Measurements from ENCODE around the gene IL12RB1. TPM values are rescaled to one million over a fixed set of nuclear protein-coding genes. Genes with fewer than 3 reads are reported as not detected.
A peak's percentile ranks its signal among the peaks of the same experiment; 100 is the strongest.
"Not testable (repeated sequence)": the region's sequence is repeated elsewhere in the genome, so short reads cannot be mapped to it uniquely, and the experiment has no call there.

IL12RB1 gene
- total RNA-seq, 2 donors from 2014 or later: 56.7 to 71.1 TPM

DNA sequence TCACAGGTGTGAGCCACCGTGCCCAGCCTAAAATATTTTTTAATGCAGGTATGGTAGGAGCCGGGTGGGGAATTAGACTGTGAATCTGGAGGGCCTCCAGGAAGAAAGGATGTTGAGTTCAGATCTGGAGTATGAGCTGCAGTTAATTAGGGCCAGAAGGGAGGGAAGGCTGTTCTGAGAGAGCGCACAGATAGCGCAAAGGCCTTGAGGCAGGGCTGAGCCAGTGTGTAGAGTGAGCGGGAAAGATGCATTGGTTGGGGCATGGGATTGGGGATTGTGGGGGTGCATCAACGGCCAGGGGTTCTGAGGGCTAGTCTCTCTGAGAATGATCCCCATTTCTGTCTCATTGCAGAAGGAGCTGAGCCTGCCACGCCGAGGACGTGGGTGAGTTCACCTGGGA is 20.5 kb upstream of the IL12RB1 start:
- Mint-ChIP-seq H3K4me3 (peak overlapping the region; percentile 57), H3K27me3 (no peaks in the 10 kb centered on the region), H3K36me3 (ENCODE audit: low read depth) (no peaks in the 10 kb centered on the region), H3K27ac (no peak overlapping the region), H3K4me1 (peaks cover 22% of the 10 kb centered on the region)
- no peaks in the 10 kb centered on the region for H3K9me3 ChIP-seq (ENCODE audit: control insufficient read depth, low read length, poor library complexity, severe bottlenecking)
- ATAC-seq (no peak), DNase-seq (no peak)

DNA sequence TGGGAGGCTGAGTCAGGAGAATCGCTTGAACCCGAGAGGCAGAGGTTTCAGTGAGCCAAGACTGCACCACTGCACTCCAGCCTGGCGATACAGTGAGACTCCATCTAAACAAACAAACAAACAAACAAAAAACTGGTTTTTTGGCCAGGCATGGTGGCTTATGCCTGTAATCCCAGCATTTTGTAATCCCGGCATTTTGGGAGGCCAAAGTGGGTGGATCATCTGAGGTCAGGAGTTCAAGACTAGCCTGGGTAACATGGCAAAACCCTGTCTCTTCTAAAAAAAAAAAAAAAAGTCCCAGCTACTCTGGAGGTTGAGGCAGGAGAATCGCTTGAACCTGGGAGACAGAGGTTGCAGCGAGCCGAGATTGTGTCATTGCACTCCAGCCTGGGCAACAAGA is 18.5 kb upstream of the IL12RB1 start:
- not testable (repeated sequence) for H3K9me3 ChIP-seq (ENCODE audit: control insufficient read depth, low read length, poor library complexity, severe bottlenecking); H3K4me3 Mint-ChIP-seq; H3K36me3 Mint-ChIP-seq (ENCODE audit: low read depth); H3K27me3 Mint-ChIP-seq; DNase-seq; ATAC-seq; H3K27ac Mint-ChIP-seq
- H3K4me1 Mint-ChIP-seq: peaks cover 22% of the 10 kb centered on the region

DNA sequence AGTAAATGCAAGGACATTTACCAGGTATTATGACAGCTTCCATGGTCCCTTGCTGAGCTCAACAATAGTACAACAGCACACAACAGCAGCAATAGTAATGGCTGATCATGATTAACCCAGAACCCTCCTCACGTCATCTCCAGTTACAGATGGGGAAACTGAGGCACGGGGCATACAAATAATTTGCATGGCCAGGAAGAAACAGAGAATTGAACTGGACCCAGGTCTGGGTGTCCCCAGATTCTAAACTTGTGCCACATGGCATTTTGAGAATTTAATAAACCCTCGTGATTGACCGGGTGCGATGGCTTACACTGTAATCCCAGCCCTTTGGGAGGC is 18.0 kb upstream of the IL12RB1 start:
- H3K9me3 ChIP-seq (ENCODE audit: control insufficient read depth, low read length, poor library complexity, severe bottlenecking): no peaks in the 10 kb centered on the region
- Mint-ChIP-seq H3K4me3 (peak overlapping the region; percentile 75), H3K36me3 (ENCODE audit: low read depth) (no peaks in the 10 kb centered on the region), H3K4me1 (peaks cover 23% of the 10 kb centered on the region), H3K27ac (peak overlapping the region; percentile 72), H3K27me3 (no peaks in the 10 kb centered on the region)
- ATAC-seq: no peak
- no peak for DNase-seq

DNA sequence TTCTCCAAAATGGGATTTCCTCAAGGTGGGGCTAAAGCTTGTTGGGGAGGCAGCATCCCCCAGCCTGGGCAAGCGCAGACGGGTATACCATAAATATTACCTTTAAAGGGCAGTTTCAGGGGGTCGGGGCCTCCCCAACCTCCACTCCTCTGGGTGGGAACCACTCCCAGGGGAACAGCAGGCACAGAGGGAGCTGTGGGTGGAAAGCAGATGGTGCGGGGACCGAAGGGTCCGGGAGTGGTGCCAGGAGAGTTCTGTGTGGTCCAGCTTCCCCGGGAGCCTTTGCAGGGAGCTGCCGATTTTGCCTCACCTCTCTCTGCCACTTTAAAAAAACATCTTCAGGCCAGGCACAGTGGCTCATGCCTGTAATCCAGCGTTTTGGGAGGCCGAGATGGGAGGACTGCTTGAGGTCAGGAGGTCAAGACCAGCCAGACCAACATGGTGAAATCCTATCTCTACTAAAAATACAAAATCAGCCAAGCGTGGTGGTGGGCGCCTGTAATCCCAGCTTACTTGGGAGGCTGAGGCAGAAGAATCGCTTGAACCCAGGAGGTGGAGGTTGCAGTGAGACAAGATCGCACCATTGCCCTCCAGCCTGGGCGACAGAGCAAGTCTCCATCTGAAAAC is 16.3 kb upstream of the IL12RB1 start:
- Mint-ChIP-seq H3K27ac (no peak overlapping the region), H3K27me3 (no peaks in the 10 kb centered on the region), H3K4me1 (peaks cover 30% of the 10 kb centered on the region), H3K4me3 (no peak overlapping the region), H3K36me3 (ENCODE audit: low read depth) (no peaks in the 10 kb centered on the region)
- DNase-seq (no peak), ATAC-seq (no peak)
- H3K9me3 ChIP-seq (ENCODE audit: control insufficient read depth, low read length, poor library complexity, severe bottlenecking): no peaks in the 10 kb centered on the region

DNA sequence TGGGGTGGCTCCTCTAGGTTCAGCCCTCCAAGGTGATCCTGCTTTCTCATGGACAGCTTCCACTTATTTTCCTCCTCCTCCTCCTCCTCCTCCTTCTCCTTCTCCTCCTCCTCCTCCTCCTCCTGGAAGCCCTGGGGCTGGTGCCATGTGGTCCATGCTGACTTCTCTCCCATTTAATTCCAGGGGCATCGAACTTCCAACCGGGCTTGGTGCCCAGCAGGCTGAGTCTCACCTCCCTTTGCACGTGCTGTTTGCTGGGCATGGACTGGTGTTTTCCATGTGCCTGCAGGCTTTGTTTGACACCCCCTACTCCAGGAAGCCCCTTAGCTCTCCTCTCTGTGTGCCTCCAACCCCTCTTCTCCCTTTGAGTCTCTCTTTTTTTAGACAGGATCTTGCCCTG is 14.5 kb upstream of the IL12RB1 start:
- no peak for ATAC-seq
- H3K4me1 Mint-ChIP-seq: peaks cover 31% of the 10 kb centered on the region
- H3K27ac Mint-ChIP-seq: no peak overlapping the region
- H3K4me3 Mint-ChIP-seq: no peak overlapping the region
- H3K27me3 Mint-ChIP-seq: no peaks in the 10 kb centered on the region
- no peak for DNase-seq
- H3K36me3 Mint-ChIP-seq (ENCODE audit: low read depth): no peaks in the 10 kb centered on the region
- no peaks in the 10 kb centered on the region for H3K9me3 ChIP-seq (ENCODE audit: control insufficient read depth, low read length, poor library complexity, severe bottlenecking)

DNA sequence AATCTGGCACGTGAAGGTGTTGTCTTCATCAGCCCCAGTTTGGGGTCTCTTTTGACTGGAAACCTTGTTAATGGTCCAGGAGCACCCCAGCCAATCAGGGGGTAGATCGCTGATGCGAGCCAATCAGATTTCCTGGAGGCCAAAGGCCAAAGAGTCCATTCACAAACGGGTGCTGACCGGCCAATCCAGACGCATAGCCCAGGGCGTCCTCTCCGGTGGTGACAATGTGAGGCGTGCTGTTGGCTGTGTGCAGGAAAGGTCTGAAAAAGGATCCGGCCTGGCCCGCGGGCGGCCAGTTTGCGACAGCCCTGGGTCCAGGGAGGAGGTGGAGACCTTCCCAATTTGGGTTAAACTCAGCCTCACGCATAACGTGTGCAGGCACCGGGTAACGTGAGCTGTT is 14.0 kb upstream of the IL12RB1 start:
- Mint-ChIP-seq H3K4me3 (no peak overlapping the region), H3K27ac (no peak overlapping the region), H3K36me3 (ENCODE audit: low read depth) (no peaks in the 10 kb centered on the region), H3K4me1 (peaks cover 32% of the 10 kb centered on the region), H3K27me3 (no peaks in the 10 kb centered on the region)
- DNase-seq (no peak), ATAC-seq (no peak)
- H3K9me3 ChIP-seq (ENCODE audit: control insufficient read depth, low read length, poor library complexity, severe bottlenecking): no peaks in the 10 kb centered on the region

DNA sequence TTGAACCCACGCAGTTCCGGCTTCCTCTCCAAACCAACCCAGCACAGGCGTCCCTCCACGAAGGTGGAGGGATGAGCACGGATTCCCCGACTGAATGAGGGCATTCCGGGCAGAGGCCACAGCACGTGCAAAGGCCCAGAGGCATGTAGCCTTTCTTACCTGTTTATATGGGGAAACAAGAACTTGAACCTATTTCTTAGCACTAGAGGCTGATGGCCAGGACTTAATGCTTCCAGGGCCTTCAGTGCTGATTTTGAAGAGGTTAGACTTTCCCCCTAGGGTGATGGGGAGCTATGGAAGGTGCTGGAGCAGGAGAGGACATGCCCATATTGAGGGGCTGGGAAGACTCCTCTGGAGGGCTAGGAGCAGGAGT is 12.9 kb upstream of the IL12RB1 start:
- Mint-ChIP-seq H3K4me3 (peak overlapping the region; percentile 93), H3K36me3 (ENCODE audit: low read depth) (no peaks in the 10 kb centered on the region), H3K27me3 (no peaks in the 10 kb centered on the region), H3K4me1 (peaks cover 33% of the 10 kb centered on the region), H3K27ac (peak overlapping the region; percentile 89)
- no peak for ATAC-seq
- DNase-seq: no peak
- H3K9me3 ChIP-seq (ENCODE audit: control insufficient read depth, low read length, poor library complexity, severe bottlenecking): no peaks in the 10 kb centered on the region

DNA sequence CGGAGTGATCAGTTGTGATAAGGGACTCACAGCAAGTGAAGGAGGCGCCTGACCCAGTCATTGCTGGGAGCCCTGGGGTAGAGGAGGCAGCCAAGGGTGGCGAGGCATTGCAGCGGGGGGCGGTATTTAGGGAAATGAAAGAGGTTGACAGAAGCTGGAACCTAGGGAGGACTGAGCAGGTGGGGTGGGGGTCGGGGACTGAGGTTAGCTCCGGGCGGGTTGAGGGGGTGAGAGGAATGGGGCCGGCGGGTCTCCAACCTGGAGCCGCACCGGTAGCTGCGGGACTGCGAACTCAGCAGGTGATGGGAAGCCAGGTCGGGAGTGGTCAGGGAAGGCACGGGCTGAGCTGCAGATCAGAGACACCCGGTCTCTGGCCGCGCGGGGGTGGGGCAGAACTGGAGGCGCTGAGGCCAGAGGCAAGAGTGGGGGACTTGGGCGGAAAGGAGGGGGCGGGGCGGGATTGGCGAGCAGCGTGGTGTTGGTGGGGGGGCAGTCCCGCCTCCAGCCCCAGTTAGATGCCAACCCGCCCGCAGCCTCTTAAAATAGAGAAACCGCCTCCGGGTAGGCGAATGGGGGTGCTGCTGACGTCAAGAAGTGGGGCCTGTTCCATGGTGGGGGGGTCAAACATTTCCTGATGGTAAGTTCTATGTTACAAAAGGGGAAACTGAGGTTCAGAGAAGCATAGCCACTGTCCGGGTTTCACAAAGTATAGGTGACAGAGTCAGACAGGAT is 12.3 kb upstream of the IL12RB1 start:
- ATAC-seq (peak; percentile 28), DNase-seq (peak in 2 of 3 donors; percentile 36 to 40)
- Mint-ChIP-seq H3K27me3 (no peaks in the 10 kb centered on the region), H3K4me1 (peaks cover 30% of the 10 kb centered on the region), H3K4me3 (peak overlapping the region; percentile 93), H3K27ac (peak overlapping the region; percentile 89), H3K36me3 (ENCODE audit: low read depth) (no peaks in the 10 kb centered on the region)
- no peaks in the 10 kb centered on the region for H3K9me3 ChIP-seq (ENCODE audit: control insufficient read depth, low read length, poor library complexity, severe bottlenecking)

DNA sequence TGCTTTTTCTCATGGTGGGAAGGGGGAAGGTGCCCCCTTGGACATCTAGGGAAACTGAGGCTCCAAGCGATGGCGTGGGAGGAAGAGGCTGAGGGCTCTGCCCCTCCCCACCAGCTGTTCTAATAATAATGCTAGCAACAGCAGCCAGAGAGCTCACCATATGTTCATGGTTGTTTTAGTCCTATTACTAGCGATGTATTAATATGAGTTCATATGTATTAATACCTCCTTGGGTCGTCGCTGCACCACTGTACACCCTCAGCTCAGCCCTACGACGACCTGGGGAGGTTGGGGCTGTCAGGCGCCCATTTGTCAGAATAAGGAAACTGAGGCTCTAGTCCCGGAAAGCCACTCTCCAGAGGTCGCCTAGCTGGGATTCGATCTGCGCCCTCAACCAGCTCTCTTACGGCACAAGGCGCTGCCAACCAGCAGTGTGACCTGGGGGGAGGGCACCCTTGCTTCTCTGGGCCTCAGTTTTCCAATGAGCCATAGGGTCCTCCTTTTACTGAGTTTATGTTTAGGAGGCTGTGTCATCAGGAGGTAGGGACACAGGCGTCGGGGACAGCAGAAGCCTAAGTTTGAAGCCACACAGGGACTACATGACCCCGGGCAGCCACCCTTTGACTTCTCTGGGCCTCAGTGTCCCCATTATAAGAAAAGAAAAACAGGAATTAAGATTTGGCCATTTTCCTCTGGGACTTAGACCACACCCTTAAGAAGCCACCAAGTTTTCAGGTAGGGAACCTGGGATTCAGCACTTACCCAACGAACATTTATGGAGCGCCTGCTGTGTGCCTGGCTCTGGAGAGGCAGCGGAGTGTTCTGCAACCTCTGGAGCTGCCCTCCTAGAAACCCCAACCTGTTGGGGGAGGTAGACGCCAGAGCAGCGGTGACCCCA is 11.5 kb upstream of the IL12RB1 start:
- Mint-ChIP-seq H3K27ac (peak overlapping the region; percentile 89), H3K4me1 (peaks cover 28% of the 10 kb centered on the region), H3K27me3 (no peaks in the 10 kb centered on the region), H3K4me3 (peak overlapping the region; percentile 93), H3K36me3 (ENCODE audit: low read depth) (no peaks in the 10 kb centered on the region)
- DNase-seq (no peak), ATAC-seq (peak; percentile 33)
- no peaks in the 10 kb centered on the region for H3K9me3 ChIP-seq (ENCODE audit: control insufficient read depth, low read length, poor library complexity, severe bottlenecking)

DNA sequence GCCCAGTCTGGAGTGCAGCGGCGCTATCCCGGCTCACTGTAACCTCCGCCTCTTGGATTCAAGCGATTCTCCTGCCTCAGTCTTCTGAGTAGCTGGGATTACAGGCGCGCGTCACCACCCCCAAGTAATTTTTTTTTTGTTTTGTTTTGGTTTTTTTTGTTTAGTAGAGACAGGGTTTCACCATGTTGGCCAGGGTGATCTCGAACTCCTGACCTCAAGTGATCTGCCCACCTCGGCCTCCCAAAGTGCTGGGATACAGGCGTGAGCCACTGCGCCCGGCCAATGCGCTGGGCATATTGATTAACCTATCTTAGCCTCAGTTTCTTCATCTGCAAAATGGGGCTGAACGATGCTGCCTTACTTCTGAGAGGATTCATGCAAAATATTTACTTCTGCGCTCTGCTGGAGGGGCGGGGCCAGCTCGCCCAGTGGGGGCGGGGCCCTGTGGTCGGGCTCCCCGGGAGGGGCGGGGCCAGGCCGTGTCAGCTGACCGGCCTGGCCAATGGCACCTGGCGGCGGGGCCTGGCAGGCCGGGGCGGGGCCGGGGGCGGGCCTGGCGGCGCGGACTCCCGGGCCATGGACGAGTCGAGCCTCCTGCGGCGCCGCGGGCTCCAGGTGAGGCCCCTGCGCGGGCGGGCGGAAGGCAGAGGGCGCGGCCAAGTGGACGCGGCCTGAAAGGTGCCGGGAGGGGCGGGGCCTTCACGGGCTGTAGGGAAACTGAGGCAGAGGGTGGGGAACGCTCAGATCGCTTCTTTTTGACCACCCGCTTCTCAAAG is 10.7 kb upstream of the IL12RB1 start, which contains the start of gene MAST3:
Gene MAST3 (plus strand): TSS at position 562 of the 776 bp plus-strand sequence. CDS start 15 bp downstream, at position 577.
- H3K9me3 ChIP-seq (ENCODE audit: control insufficient read depth, low read length, poor library complexity, severe bottlenecking): no peaks in the 10 kb centered on the region
- H3K27ac Mint-ChIP-seq: peak within 1 kb of the TSS; percentile 89
- H3K4me3 Mint-ChIP-seq: peak within 1 kb of the TSS; percentile 93
- H3K27me3 Mint-ChIP-seq: no peaks in the 10 kb centered on the region
- DNase-seq (peak; percentile 94 to 98 (median 95)), ATAC-seq (peak; percentile 94)
- no peaks in the 10 kb centered on the region for H3K36me3 Mint-ChIP-seq (ENCODE audit: low read depth)
- H3K4me1 Mint-ChIP-seq: peaks cover 28% of the 10 kb centered on the region

DNA sequence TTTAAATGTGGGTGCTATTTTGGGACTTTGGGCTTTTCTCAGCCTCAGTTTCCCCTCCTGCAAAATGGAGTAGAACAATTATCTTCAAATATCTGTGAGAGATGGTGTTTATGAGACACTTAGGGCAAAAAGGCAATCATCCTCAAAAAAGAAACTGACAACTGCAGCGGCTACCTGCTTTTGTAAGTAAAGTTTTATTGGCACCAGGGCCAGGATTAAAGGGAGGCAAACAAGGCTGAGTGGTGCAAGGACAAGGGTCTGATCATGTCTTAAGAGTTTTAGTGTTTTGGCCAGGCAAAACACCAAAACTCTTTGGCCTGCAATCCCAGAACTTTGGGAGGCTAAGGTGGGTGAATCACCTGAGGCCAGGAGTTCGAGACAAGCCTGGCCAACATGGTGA is 9.5 kb upstream of the IL12RB1 start:
- Mint-ChIP-seq H3K4me1 (peaks cover 30% of the 10 kb centered on the region), H3K27me3 (no peaks in the 10 kb centered on the region), H3K27ac (no peak overlapping the region), H3K4me3 (no peak overlapping the region), H3K36me3 (ENCODE audit: low read depth) (no peaks in the 10 kb centered on the region)
- no peaks in the 10 kb centered on the region for H3K9me3 ChIP-seq (ENCODE audit: control insufficient read depth, low read length, poor library complexity, severe bottlenecking)
- DNase-seq: no peak
- no peak for ATAC-seq

DNA sequence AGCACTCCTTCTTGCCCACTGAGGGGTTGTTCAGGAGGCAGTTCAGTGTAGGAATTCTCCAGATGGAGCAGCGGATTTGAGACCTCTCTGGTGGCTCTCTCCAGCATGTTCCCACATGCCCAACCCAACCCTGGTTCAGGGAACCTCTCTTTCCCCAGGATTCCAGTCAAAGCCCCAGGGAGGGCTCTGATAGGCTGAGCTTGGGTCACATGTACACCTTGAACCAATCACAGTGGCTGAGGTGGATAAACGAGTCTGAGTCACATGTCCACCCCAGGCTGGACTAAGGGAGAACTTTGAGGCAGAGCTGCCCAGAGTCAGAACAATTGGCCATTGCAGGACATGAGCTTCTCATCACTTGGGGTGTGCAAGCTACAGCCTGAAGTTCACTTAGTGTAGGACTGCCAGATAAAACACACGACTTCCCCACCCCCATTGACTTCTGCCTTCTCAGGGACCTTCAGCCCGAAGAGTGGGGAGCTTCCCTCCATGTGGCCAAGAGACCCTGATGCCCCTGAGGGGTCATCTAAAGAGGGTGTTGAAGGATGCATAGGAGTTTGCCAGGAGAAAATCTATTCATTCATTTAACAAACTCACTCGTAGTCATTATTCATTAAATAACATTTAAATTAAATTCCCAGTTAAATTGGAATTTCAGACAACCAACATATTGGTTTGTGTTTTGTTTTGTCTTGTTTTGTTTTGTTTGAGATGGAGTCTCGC is 6.9 kb upstream of the IL12RB1 start:
- H3K4me3 Mint-ChIP-seq: no peak overlapping the region
- no peaks in the 10 kb centered on the region for H3K27me3 Mint-ChIP-seq
- DNase-seq: no peak
- H3K9me3 ChIP-seq (ENCODE audit: control insufficient read depth, low read length, poor library complexity, severe bottlenecking): no peaks in the 10 kb centered on the region
- H3K4me1 Mint-ChIP-seq: peaks cover 44% of the 10 kb centered on the region
- no peak for ATAC-seq
- H3K27ac Mint-ChIP-seq: no peak overlapping the region
- H3K36me3 Mint-ChIP-seq (ENCODE audit: low read depth): no peaks in the 10 kb centered on the region

Measured in T-helper 17 cell (primary cell).